ENCODE data around the gene ITPRID1. TPM values are rescaled to one million over a fixed set of nuclear protein-coding genes. Genes with fewer than 3 reads are reported as not detected.

The ITPRID1 gene
- total and polyA plus RNA-seq, 2 of the 13 experiments (the other 11 are each of a cell fraction or from before 2014, with no cell fraction given), result not detected

DNA sequence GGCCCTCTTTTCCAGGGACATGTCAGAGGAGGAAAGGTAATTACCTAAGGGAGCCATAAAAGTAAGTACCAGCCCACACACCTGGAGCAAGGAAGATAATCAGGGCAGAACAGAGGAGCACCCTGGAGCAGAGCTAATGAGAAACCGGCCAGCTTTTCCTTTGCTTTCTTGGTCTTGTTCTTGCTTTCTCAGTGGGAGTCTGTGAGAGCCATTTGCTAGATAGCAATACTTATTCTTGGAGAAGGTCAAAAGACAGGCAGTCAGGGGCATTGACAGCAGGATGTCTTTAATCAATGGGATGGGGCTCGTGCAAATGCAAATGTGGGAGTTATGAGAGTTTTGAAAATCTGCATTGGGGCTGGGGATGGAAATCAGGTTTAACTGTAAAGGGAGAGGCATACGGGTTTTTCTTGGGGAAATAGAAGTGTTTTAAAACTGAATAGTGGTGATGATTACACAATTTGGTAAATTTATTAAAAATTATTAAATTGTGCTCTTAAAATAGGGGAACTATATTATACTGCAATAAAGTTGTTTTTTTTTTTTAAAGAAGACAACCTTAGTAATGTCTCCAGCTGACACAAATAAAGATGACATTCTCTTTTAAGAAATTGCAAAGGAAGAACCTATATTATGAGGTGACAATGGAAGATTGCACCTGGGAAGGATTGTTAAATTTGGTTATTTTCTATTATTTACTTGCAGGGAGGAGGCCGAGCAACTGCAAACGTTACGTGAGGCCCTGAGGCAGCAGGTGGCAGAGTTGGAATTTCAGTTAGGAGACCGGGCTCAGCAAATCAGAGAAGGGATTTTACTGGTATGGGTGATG is 137.6 kb downstream of the ITPRID1 start (continued):
- TF ChIP-seq ZBTB49 (CRISPR knock-in tag; IDR thresholded peaks at IDR 0.05; ENCODE audit: borderline replicate concordance), result no peak
- TF ChIP-seq ZNF446 (CRISPR knock-in tag; IDR thresholded peaks at IDR 0.05), result no peak
- TF ChIP-seq ZFP91 (CRISPR knock-in tag; IDR thresholded peaks at IDR 0.05; ENCODE audit: borderline replicate concordance), result no peak
- TF ChIP-seq THAP11 (CRISPR knock-in tag; IDR thresholded peaks at IDR 0.05), result no peak
- no peak for TF ChIP-seq ETV5 (CRISPR knock-in tag; IDR thresholded peaks at IDR 0.05; ENCODE audit: borderline replicate concordance)
- TF ChIP-seq MYNN (CRISPR knock-in tag; IDR thresholded peaks at IDR 0.05; ENCODE audit: low read depth), result no peak
- no peak for TF ChIP-seq ZNF329 (CRISPR knock-in tag; IDR thresholded peaks at IDR 0.05; ENCODE audit: low read depth)
- TF ChIP-seq GATAD1 (CRISPR knock-in tag; IDR thresholded peaks at IDR 0.05), result no peak

- Histone ChIP-seq H3K4me1 (ENCODE audit: insufficient read depth, low read length) (no peaks in the 10 kb centered on the region), H3K4me3 (replicated peaks in 1 of 3; ENCODE audit: insufficient read depth in 1 of 3, low read depth in 2 of 3, low read length in 3 of 3) (no peak overlapping the region), H4K20me1 (ENCODE audit: insufficient read depth, low read length) (no peaks in the 10 kb centered on the region), H3K79me2 (ENCODE audit: insufficient read depth, low read length) (no peaks in the 10 kb centered on the region), H3K4me2 (ENCODE audit: low read depth, low read length) (no peak overlapping the region), H2AFZ (ENCODE audit: low read length) (no peak overlapping the region), H3K9ac (ENCODE audit: insufficient read depth, low read depth, low read length) (no peak overlapping the region), H3K27ac (ENCODE audit: extremely low read length, insufficient read depth, low read length) (no peak overlapping the region), H3K36me3 (replicated peaks in 1 of 2; ENCODE audit: control insufficient read depth in 1 of 2, insufficient read depth in 2 of 2, low read length in 2 of 2) (no peaks in the 10 kb centered on the region), H3K27me3 (ENCODE audit: control insufficient read depth in 1 of 2, insufficient read depth in 2 of 2, low read length in 2 of 2) (no peaks in the 10 kb centered on the region), H3K9me3 (ENCODE audit: low read length) (no peaks in the 10 kb centered on the region)
- ATAC-seq (no peak), DNase-seq (ENCODE audit: low spot score) (no peak), FAIRE-seq (no peak)
- CTCF ChIA-PET (ENCODE audit: low intra/inter-chr PET ratio, low total read pairs), result no interaction called here
- intact Hi-C loops (cut with micrococcal nuclease; ENCODE audit: unreplicated experiment) (no loop called here), in situ Hi-C loops (cut with HindIII; ENCODE audit: extremely low pct_ligation_motif_present, low pct_unique_long_range_greater_than_20kb) (no loop called here)
- BruUV-seq (replicated peaks), result no TSS peak
- TF ChIP-seq CEBPB (IDR thresholded peaks at IDR 0.05; ENCODE audit: borderline replicate concordance, low read depth, low read length), result peak; percentile 73
- TF ChIP-seq SIX4 (CRISPR knock-in tag; IDR thresholded peaks at IDR 0.05), result no peak
- POLR2A ChIA-PET, result no interaction called here
These were observed 138.1 kb downstream of the ITPRID1 start for GRCh38 chr7:31652063-31652326.

All from HepG2 (cell line).